Inflammatory macrophage treated with lipopolysaccharide for 1 hour (primary cell): ENCODE data around the gene CDHR3.

Experiments
- DNase-seq, 2 donors: peaks; one replicate each; pipeline ENCODE4 v3.0.0-alpha.2; 2020 to 2022

CDHR3 gene

GRCh38 chr7:106029941-106030340 is 66.9 kb downstream of the CDHR3 start:
- DNase-seq: no peak

DNA sequence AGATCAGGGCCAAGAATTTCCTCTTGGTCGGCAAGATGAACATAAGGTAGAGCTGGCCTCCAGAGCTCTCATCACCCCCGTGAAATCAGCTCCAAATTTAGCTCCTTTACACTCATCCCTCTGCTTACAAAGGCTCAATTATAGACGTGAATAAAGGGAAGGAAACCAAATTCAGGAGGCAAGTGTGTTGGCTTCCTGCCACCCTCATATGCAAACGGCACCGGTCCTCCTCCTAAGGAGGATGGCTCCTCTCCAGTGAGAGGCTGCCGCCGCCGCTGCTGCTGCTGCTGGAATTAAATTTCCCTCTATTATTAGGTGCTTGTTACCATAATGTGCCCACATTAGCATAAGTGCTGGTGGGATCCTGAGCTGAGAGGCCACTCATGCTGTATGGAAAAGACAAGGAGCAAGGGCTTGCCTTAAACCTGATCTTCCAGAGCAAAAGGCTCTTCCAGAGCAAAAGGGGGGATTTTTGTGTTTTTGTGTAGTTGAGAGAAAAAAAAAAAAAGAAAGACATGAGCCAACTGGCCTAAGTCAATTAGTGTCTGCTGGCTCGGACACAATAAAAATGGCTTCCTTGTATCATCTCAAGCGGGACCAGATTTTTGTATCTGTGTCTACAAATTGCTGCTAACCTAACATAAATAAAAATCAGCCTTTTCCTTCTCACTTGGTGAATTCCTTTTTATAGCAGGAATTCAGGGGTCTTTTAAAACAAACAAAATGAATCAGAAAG is 68.4 kb downstream of the CDHR3 start:
- no peak for DNase-seq

DNA sequence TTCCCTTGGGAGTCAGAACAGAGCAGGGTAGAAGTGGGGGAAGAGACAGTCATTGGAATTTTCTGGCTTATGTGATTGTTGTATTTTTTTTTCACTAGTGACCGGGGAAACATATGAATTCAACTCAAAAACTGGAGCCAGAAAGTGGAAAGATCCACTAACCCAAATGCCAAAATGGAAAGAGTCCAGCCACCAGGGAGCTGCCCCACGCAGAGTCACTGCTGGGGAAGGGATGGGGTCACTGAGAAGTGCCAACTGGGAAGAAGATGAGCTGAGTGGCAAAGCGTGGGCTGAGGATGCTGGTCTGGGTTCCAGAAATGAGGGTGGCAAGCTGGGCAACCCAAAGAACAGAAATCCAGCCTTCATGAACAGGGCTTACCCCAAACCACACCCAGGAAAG is 69.2 kb downstream of the CDHR3 start:
- DNase-seq: no peak

DNA sequence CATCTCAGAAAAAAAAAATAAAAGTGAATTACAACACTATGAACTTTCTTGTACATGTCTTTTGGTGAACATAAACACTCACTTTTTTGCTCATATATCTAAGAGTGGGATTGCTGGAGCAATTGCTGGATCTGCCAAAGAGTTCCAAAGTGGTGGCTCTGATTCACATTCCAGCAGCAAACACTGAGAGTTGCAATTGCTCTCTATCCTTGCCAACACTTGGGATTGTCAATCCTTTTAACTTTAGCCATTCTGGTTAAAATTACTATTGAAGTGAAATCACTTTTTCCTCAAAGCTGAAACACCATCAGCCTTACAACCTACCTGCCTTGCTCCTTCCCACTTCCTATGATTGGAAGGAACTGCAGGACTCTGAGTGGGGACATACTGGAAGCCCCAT is 70.7 kb downstream of the CDHR3 start:
- no peak for DNase-seq

DNA sequence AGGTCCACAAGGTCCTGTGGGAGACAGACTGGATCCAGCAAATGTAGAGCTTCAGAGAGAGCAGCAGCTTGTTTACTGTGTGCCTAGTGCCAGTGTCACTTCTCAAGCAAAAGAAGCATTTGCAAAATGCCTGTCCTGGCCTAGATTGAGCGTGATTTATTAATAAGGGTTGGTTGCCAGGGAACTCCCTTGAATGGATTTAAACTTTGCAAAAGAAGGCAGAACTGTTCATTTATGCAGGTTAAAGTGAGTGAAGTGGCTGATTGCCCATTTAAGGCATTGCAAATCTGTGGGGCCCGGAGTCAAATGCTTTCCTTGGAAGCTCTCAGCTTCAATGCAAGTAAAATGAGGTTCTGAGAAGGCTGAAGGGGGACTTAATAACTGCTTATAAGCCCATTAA is 71.3 kb downstream of the CDHR3 start:
- no peak for DNase-seq

GRCh38 chr7:106035568-106035967 is 72.5 kb downstream of the CDHR3 start:
- no peak for DNase-seq

DNA sequence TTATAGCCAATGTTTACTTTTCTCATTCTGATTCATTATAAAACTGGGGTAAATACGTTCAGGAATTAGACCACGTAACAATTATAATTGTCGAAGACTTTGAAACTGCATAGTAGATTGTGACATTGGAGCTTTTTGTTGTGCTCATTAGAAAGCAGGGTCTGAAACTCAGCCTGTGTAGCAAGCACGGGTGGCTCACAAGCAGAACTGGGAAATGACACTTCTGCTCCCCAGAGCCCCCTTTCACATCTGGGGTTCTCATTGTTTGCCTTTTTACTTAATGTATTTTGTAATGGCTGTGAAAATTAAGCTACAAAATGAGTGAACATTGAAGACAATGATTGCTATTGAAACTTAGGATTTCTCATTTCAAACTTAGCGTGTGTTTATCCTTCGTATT is 72.9 kb downstream of the CDHR3 start:
- no peak for DNase-seq

DNA sequence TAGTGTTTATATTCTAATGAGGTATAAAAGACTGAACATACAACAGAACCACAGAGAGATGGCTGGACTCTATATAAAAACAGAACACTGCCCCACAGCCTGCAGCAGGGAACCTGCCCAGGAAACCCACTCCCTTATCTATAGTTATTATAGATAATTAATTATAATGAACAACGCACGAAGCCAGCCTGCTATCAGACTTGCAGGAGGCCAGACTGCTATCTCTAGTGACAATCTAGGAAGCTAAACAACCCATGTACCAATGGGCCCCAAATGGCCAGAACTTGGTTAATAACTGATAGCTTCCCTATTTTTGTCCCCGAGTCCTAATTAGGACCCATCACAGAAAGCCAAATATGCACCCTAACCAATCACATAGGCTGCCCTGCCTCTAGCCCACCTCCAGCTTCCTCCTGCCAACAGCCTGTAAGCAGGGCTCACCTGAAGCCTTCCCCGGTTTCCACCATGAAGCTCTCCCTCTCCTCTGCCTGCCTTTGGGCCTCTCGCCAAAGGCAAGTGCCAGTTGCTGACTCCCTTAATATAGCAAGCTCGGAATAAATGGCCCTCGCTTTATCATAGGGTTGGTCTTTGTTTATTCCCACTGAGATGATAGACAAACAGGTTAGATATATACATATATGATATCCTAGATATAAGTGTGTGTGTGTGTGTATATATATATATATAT is 74.6 kb downstream of the CDHR3 start:
- DNase-seq: no peak

DNA sequence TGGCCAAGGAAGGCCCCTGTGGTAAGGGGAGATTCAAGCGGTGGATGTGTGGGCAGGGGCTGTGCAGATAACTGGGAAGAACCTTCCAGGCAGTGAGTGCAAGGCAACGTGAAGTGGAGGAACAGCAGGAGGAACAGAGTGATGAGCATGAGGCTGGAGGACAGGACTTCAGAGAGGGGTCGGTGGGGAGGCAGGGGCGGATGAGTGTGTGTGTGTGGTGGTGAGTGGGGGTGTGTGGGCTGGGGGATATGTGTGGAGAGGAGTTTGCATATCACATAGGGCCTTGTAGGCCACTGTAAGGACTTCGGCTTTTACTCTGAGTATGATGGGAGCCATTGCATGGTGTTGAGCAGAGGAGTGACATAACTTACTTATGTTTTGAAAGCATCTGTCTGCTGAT is 75.2 kb downstream of the CDHR3 start:
- DNase-seq: no peak

DNA sequence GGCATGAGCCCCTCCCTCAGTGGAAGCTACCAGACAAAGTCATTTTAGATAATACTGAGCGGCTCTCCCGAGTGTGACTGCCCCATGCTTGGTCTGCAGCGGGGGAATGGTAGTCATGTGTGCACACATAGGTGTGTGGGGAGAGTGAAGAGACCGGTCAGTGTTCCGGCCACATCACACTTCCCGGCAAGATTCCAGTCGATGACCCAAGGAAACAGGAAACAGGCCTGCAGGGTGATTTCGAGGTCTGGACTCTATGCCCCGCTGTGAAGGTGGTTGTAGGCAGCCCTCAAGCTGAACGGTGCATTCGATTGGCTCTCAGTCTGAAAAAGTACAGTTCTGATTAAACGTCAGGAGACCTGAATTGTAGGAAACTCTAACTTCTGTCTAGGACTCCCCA is 75.9 kb downstream of the CDHR3 start:
- DNase-seq: no peak

GRCh38 chr7:106039486-106040060 is 76.5 kb downstream of the CDHR3 start:
- DNase-seq: no peak

- peak in 1 of 2 donors; percentile 64 for DNase-seq
These were observed 78.2 kb downstream of the CDHR3 start for GRCh38 chr7:106041140-106041717.

DNA sequence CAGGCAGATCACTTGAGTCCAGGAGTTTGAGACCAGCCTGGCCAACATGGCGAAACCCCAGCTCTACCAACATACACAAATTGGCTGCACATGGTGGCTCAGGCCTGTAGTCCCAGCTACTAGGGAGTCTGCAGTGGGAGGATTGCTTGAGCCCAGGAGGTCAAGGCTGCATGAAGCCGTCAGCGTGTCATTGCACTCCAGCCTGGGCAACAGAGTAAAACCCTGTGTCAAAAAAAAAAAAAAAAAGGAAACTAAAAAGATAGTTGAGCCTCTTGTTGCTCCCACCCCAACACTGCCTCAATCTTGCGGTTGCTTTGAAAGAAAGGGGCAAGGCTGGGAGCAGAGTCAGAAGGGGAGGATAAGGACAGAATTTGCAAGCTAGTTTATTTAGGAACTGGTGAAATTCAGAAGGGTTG is 79.1 kb downstream of the CDHR3 start:
- DNase-seq: no peak

- no peak for DNase-seq
These were observed 82.1 kb downstream of the CDHR3 start for GRCh38 chr7:106045139-106045538.

- no peak for DNase-seq
These were observed 82.5 kb downstream of the CDHR3 start for GRCh38 chr7:106045586-106045985.

DNA sequence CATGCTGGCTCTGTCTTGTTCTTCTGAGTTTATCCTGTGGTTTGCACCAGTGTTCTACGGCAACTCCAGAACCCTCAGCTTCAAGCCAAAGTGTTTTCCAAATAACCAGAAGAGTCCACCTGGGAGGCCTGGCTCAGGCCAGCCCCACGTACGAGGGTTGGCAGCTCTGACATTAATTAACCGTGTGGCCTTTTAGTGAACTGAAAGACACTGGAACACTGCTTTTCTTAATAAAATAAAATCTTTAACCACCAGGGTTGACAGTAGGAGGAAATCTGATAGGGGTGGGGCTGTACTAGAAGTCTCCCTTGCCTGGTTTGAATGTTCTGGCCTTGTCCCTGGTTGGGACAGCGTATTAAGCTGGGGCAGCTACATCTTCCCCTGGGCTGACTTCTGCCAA is 84.1 kb downstream of the CDHR3 start:
- no peak for DNase-seq

GRCh38 chr7:106047818-106048705 is 85.0 kb downstream of the CDHR3 start:
- DNase-seq: no peak

DNA sequence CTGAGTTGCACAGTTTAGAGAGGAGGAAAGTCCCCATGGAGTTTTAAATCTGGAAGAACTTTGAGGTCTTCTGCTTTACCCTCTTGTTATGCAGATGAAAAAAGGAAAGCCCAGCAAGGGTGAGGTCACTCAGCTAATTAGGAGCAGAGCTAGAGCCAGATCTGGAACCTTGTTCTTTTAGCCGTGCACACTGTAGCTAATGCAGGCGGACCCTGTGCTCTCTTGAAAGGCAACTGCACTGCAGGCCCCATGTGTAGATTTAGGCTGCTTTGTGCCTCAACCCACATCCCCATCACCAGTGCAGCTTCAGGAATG is 85.6 kb downstream of the CDHR3 start:
- DNase-seq: no peak

DNA sequence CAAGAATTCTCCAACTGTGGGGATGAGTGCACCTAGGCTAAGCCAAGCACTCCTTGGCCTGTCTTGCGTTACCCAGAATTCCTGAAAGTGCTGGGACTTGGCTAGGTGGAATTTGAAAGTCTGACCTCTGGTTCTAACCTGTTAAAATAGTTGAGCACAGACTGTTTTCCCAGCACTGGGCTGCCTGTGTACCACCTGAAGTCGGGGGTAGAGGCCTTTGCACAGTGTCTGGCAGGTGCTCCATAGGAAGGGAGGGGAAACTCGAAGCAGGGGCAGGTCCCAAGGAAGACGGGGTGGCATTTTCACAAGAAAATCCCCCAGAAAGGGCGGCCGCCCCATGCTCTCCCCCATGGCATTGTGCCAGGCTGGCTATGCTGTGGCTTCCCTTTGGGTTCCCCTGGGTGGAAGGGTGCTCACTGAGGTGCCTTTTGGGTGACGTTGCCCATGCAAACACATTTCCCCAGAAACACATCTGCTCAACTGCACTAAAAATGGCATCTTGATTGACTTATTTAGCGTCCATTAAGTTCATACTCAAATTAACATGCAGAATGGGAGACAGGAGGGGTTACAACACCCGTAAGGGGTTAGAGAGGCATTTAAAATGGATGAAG is 86.2 kb downstream of the CDHR3 start:
- DNase-seq: no peak

- no peak for DNase-seq
These were observed 87.1 kb downstream of the CDHR3 start for GRCh38 chr7:106050002-106050745.

- DNase-seq: no peak
These were observed 87.7 kb downstream of the CDHR3 start for GRCh38 chr7:106050746-106051117.

- DNase-seq: no peak
These were observed 89.6 kb downstream of the CDHR3 start for GRCh38 chr7:106052681-106053080.
